ENCODE results near the gene IGF1R. TPM values are rescaled to one million over a fixed set of nuclear protein-coding genes. Genes with fewer than 3 reads are reported as not detected.

The IGF1R gene
- total RNA-seq, 1 donor from 2014 or later, result 23.5 TPM

GRCh38 chr15:98722645-98723044 lies 74.3 kb downstream of the IGF1R start:
- no peak for DNase-seq (ENCODE audit: low spot score)
- Mint-ChIP-seq H3K36me3 (peaks cover 24% of the 10 kb centered on the region), H3K4me1 (peaks cover 39% of the 10 kb centered on the region), H3K9me3 (peaks cover 12% of the 10 kb centered on the region), H3K4me3 (no peak overlapping the region), H3K27me3 (ENCODE audit: insufficient read depth, low read depth) (no peaks in the 10 kb centered on the region), H3K27ac (no peak overlapping the region)
- Histone ChIP-seq H3K4me2 (no peak overlapping the region), H3K27ac (no peak overlapping the region), H3K27me3 (no peaks in the 10 kb centered on the region), H3K36me3 (no peaks in the 10 kb centered on the region), H4K20me1 (ENCODE audit: low read depth) (peaks cover 98% of the 10 kb centered on the region), H3K79me2 (ENCODE audit: low read depth) (peaks cover 98% of the 10 kb centered on the region), H3K4me3 (no peak overlapping the region), H3K9ac (no peak overlapping the region), H3K4me1 (peaks cover 29% of the 10 kb centered on the region), H3F3A (ENCODE audit: low read depth) (peaks cover 6% of the 10 kb centered on the region), H2AFZ (replicated peaks) (no peak overlapping the region), H3K9me3 (ENCODE audit: low read depth) (no peaks in the 10 kb centered on the region)
- no peak for TF ChIP-seq EZH2 (IDR thresholded peaks at IDR 0.05)
- TF ChIP-seq EZH2phosphoT487 (IDR thresholded peaks at IDR 0.05), result no peak
- TF ChIP-seq CTCF (IDR thresholded peaks at IDR 0.05), result no peak

- H3K27me3 ChIP-seq, result no peaks in the 10 kb centered on the region
- H3K27ac ChIP-seq, result no peak overlapping the region
- H3K4me3 ChIP-seq, result no peak overlapping the region
- H3K9me3 Mint-ChIP-seq, result peaks cover 12% of the 10 kb centered on the region
- H3K4me1 Mint-ChIP-seq, result peaks cover 38% of the 10 kb centered on the region
- TF ChIP-seq CTCF (IDR thresholded peaks at IDR 0.05), result no peak
- no peak for TF ChIP-seq EZH2phosphoT487 (IDR thresholded peaks at IDR 0.05)
- no peak for TF ChIP-seq EZH2 (IDR thresholded peaks at IDR 0.05)
- peaks cover 29% of the 10 kb centered on the region for H3K4me1 ChIP-seq
- no peak overlapping the region for H3K9ac ChIP-seq
- no peak overlapping the region for H3K4me2 ChIP-seq
- no peak overlapping the region for H3K4me3 Mint-ChIP-seq
- H3K9me3 ChIP-seq (ENCODE audit: low read depth), result no peaks in the 10 kb centered on the region
- peaks cover 6% of the 10 kb centered on the region for H3F3A ChIP-seq (ENCODE audit: low read depth)
- DNase-seq (ENCODE audit: low spot score), result no peak
- no peaks in the 10 kb centered on the region for H3K36me3 ChIP-seq
- H3K36me3 Mint-ChIP-seq, result peaks cover 24% of the 10 kb centered on the region
- H3K27me3 Mint-ChIP-seq (ENCODE audit: insufficient read depth, low read depth), result no peaks in the 10 kb centered on the region
- H4K20me1 ChIP-seq (ENCODE audit: low read depth), result peaks cover 98% of the 10 kb centered on the region
- H3K27ac Mint-ChIP-seq, result no peak overlapping the region
- H3K79me2 ChIP-seq (ENCODE audit: low read depth), result peaks cover 98% of the 10 kb centered on the region
- H2AFZ ChIP-seq (replicated peaks), result no peak overlapping the region
These were observed 74.9 kb downstream of the IGF1R start for GRCh38 chr15:98723195-98723594.

- H3K36me3 ChIP-seq, result no peaks in the 10 kb centered on the region
- peaks cover 24% of the 10 kb centered on the region for H3K36me3 Mint-ChIP-seq
- no peak overlapping the region for H3K4me2 ChIP-seq
- DNase-seq (ENCODE audit: low spot score), result no peak
- H3K9ac ChIP-seq, result no peak overlapping the region
- H3K9me3 ChIP-seq (ENCODE audit: low read depth), result no peaks in the 10 kb centered on the region
- H3K4me1 ChIP-seq, result peaks cover 29% of the 10 kb centered on the region
- peaks cover 6% of the 10 kb centered on the region for H3F3A ChIP-seq (ENCODE audit: low read depth)
- peaks cover 12% of the 10 kb centered on the region for H3K9me3 Mint-ChIP-seq
- no peak overlapping the region for H2AFZ ChIP-seq (replicated peaks)
- no peak overlapping the region for H3K4me3 Mint-ChIP-seq
- peaks cover 98% of the 10 kb centered on the region for H3K79me2 ChIP-seq (ENCODE audit: low read depth)
- H3K27me3 Mint-ChIP-seq (ENCODE audit: insufficient read depth, low read depth), result no peaks in the 10 kb centered on the region
- no peak overlapping the region for H3K27ac ChIP-seq
- TF ChIP-seq CTCF (IDR thresholded peaks at IDR 0.05) (no peak), EZH2 (IDR thresholded peaks at IDR 0.05) (no peak)
- H3K4me1 Mint-ChIP-seq, result peaks cover 38% of the 10 kb centered on the region
- H4K20me1 ChIP-seq (ENCODE audit: low read depth), result peaks cover 98% of the 10 kb centered on the region
- H3K27ac Mint-ChIP-seq, result no peak overlapping the region
- no peaks in the 10 kb centered on the region for H3K27me3 ChIP-seq
- H3K4me3 ChIP-seq, result no peak overlapping the region
These were observed 75.7 kb downstream of the IGF1R start for GRCh38 chr15:98724048-98724447.

Measured in neural progenitor cell (in vitro differentiated cells).